Vagina (tissue), 2 donors: ENCODE data around the gene RPL9.

Experiments
- POLR2A ChIP-seq, 2 donors: fragments of 450-650 bp; IDR thresholded peaks; one replicate each; pipeline ENCODE4 v1.6.1; 2017; ENCODE audit warnings: antibody characterized with exemption in 2 of 2, mild to moderate bottlenecking in 2 of 2, moderate library complexity in 2 of 2
- POLR2AphosphoS5 ChIP-seq, 2 donors: sonication (generic); formaldehyde crosslinking; IDR thresholded peaks; one replicate each; pipeline ENCODE4 v1.9.0; 2017; ENCODE audit warnings: antibody characterized with exemption in 2 of 2, mild to moderate bottlenecking in 2 of 2, low read depth in 1 of 2; ENCODE audit not compliant: insufficient read depth in 1 of 2
- TF ChIP-seq, protein P1 (sequence below), 3 experiments: fragments of 450-650 bp in 2 of 3; fragments of 200-600 bp in 1 of 3; sonication (generic) in 1 of 3; IDR thresholded peaks; one replicate each; pipeline ENCODE4 v1.5.1; 2017 to 2019; ENCODE audit warnings: antibody characterized with exemption in 3 of 3, mild to moderate bottlenecking in 2 of 3, moderate library complexity in 2 of 3

GRCh38 chr4:39407584-39407885, 51.2 kb downstream of the RPL9 start:
- TF ChIP-seq, protein P1, sequence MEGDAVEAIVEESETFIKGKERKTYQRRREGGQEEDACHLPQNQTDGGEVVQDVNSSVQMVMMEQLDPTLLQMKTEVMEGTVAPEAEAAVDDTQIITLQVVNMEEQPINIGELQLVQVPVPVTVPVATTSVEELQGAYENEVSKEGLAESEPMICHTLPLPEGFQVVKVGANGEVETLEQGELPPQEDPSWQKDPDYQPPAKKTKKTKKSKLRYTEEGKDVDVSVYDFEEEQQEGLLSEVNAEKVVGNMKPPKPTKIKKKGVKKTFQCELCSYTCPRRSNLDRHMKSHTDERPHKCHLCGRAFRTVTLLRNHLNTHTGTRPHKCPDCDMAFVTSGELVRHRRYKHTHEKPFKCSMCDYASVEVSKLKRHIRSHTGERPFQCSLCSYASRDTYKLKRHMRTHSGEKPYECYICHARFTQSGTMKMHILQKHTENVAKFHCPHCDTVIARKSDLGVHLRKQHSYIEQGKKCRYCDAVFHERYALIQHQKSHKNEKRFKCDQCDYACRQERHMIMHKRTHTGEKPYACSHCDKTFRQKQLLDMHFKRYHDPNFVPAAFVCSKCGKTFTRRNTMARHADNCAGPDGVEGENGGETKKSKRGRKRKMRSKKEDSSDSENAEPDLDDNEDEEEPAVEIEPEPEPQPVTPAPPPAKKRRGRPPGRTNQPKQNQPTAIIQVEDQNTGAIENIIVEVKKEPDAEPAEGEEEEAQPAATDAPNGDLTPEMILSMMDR (IDR thresholded peaks at IDR 0.05) = no peak
- TF ChIP-seq POLR2A (IDR thresholded peaks at IDR 0.05) (no peak), POLR2AphosphoS5 (IDR thresholded peaks at IDR 0.05; ENCODE audit: insufficient read depth in 1 of 2, low read depth in 1 of 2) (no peak)
